ENCODE measurements around the gene DYNC1I1.

- TF ChIP-seq CTCF (IDR thresholded peaks at IDR 0.05; ENCODE audit: insufficient read depth, low read length, poor library complexity, severe bottlenecking): no peak
- TF ChIP-seq EZH2phosphoT487 (conservative IDR thresholded peaks at IDR 0.05; ENCODE audit: low read length): no peak
These were observed 204.2 kb downstream of the DYNC1I1 start for GRCh38 chr7:95976369-95977060.
